HG03139 (cell line): ENCODE results near the gene NACC2.
"Not testable (repeated sequence)": the region's sequence is repeated elsewhere in the genome, so short reads cannot be mapped to it uniquely, and the experiment has no call there.

Source experiments
- ATAC-seq: cut with Tn5 transposase; IDR thresholded peaks from one replicate; pipeline ENCODE4 v1.9.1; 2021; ENCODE audit not compliant: unreplicated experiment

NACC2 gene

GRCh38 chr9:136048560-136049411, 46.3 kb downstream of the NACC2 start:
- ATAC-seq: no peak

GRCh38 chr9:136047775-136048559, 47.1 kb downstream of the NACC2 start:
- ATAC-seq: no peak

GRCh38 chr9:136047076-136047774, 47.9 kb downstream of the NACC2 start:
- no peak for ATAC-seq

GRCh38 chr9:136046554-136046920, 48.6 kb downstream of the NACC2 start:
- no peak for ATAC-seq

GRCh38 chr9:136045595-136046553, 49.2 kb downstream of the NACC2 start:
- no peak for ATAC-seq

- ATAC-seq: no peak
These were observed 50.0 kb downstream of the NACC2 start for GRCh38 chr9:136044971-136045594.

GRCh38 chr9:136044207-136044970, 50.7 kb downstream of the NACC2 start:
- no peak for ATAC-seq

GRCh38 chr9:136043441-136043991, 51.6 kb downstream of the NACC2 start:
- ATAC-seq: no peak

GRCh38 chr9:136042541-136042940, 52.5 kb downstream of the NACC2 start:
- no peak for ATAC-seq

DNA sequence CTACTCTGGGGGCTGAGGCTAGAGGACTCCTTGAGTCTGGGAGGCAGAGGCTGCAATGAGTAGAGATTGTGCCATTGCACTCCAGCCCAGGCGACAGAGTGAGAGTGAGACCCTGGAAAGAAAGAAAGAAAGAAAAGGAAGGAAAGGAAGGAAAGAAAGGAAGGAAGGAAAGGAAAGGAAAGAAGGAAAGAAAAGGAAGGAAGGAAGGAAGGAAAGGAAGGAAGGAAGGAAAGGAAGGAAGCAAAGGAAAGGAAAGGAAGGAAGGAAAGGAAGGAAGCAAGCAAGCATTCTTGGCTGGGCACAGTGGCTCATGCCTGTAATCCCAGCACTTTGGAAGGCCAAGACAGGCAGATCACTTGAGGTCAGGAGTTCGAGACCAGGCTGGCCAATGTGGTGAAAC, 54.2 kb downstream of the NACC2 start:
- ATAC-seq: not testable (repeated sequence)

- ATAC-seq: no peak
These were observed 55.6 kb downstream of the NACC2 start for GRCh38 chr9:136039488-136039887.

- no peak for ATAC-seq
These were observed 58.2 kb downstream of the NACC2 start for GRCh38 chr9:136036848-136037247.

DNA sequence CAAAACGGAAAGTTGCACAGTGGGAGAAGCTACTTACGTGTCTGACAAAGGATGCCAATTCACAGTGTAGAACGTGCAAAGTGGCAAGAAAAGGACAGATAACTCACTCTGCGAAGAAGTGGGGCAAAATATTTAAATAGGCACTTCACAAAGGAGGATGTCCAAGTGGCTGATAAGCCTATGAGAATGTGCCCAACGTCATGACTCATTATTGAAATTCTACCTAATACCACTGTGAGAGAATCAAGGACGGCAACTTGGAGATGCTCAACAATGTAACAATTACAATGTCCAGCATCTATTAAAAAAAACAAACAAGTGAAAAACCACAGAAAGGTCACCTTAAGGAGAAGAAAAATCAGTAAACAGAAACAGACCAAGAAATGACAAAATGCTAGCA, 59.0 kb downstream of the NACC2 start:
- ATAC-seq: no peak

DNA sequence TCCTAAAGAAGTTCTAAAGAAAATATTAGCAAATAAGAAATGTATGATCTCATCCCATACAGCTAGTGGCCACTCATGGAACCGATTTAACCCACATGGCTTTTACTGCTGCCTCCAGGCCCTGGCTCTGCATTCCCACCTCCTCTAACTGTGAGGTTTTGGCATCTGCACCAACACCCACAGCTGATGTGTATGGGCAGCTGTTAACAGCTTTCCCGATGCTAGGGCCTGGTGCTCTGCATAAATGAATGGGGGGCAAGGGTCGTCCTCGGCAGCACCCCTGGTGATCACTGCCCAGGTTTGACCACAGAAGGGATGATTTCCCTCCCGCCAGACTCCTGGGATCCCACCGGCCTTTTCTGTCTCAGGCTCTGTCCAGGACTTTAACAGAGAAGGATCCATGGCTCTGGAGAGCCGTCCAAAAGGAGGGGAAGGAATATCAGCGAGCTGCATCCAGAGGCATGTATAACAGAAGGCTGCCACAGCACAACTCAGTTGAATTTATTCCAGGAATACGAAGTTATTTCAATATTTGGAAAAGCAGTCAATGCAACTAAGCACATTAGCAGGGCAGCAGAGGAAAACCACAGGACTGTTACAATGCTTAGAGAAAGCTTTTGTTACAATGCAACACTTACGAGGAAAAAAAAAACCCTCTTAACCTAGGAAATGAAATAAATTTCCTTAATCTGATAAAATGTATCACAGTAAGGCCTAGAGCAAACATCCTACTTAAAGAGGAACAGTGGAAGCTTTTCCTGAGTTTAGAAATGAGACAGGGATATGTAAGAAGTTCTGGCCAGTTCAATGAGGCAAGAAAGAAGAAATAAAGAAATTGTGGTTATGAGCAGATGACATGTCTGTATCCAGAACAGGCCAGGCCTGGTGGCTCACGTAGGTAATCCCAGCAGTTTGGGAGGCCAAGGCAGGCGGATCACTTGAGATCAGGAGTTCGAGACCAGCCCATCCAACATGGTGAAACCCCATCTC, 63.1 kb downstream of the NACC2 start:
- no peak for ATAC-seq

GRCh38 chr9:136031094-136031493, 64.0 kb downstream of the NACC2 start:
- no peak for ATAC-seq

DNA sequence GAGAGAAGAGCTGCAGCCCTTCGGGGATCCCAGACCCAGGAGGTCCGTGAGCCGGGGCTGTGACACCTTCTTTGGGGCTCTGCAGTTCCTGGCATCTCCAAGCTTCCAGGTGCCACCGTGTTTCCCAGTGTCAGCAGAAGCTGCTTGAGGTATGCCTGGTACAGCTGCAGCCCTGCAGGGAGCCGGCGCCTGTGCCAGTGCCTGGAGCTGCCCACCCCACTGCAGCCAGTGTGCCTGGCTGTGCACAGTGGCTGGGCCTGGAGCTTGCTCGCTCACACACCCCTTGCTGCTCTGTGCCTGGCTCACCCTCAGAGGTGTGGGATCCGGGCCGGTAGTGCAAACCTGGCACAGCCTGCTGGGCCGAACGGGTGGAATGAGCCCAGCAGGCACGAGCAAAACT, 65.5 kb downstream of the NACC2 start:
- ATAC-seq: no peak

DNA sequence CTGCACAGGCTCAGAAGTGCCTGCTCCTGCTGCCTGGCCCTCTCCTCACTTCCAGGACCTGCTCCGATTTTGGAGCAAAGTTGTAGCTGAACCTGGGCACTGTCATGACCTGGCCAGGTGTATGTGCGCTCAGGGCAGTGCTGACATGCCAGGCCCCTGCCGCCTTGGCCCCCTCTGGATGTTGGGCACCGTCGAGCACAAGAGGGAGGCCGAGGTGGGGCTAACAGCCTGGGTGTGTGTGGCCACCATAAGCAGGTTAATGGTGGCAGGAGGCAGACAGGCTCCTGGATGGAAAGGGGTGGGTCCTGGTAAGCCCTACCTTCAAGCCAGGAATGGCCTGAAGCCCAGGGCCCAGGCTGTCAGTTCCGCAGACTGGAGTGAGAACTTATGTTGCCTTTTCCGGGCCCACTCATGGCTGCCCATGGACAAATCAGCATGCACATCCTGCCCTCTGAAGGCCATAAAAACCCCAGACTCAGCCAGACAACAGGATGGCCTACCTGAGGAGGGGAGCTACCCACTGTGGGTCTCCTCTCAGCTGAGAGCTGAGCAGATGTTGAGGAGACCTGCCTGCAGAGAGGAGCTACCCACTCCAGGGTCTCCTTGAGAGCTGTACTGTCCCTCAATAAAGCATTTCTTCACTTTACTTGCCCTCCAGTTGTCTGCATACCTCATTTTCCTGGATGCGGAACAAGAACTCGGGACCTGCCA, 66.2 kb downstream of the NACC2 start:
- no peak for ATAC-seq
